Mucosa of rectum (tissue), 2 donors: ENCODE measurements around the gene PPRC1.

Experiments
- H3K27ac ChIP-seq, 2 donors: one replicate each; pipeline ENCODE4 v1.7.0; 2013; ENCODE audit warnings: inconsistent platforms in 2 of 2, low read depth in 2 of 2, low read length in 2 of 2
- H3K27me3 ChIP-seq, 2 donors: one replicate each; pipeline ENCODE4 v1.7.0; 2013; ENCODE audit warnings: low read length in 2 of 2; ENCODE audit not compliant: control insufficient read depth in 2 of 2, insufficient read depth in 2 of 2
- H3K36me3 ChIP-seq, 2 donors: one replicate each; pipeline ENCODE4 v1.7.0; 2013; ENCODE audit warnings: low read length in 2 of 2; ENCODE audit not compliant: control insufficient read depth in 2 of 2, insufficient read depth in 2 of 2
- H3K4me1 ChIP-seq, 2 donors: one replicate each; pipeline ENCODE4 v1.7.0; 2013; ENCODE audit warnings: low read length in 2 of 2, mild to moderate bottlenecking in 1 of 2; ENCODE audit not compliant: control insufficient read depth in 2 of 2, insufficient read depth in 2 of 2
- H3K4me3 ChIP-seq, 2 donors: one replicate each; pipeline ENCODE4 v1.7.0; 2013; ENCODE audit warnings: low read length in 2 of 2
- H3K9ac ChIP-seq, 2 donors: one replicate each; pipeline ENCODE4 v1.7.0; 2013; ENCODE audit warnings: low read length in 2 of 2, low read depth in 1 of 2, mild to moderate bottlenecking in 1 of 2
- H3K9me3 ChIP-seq, 2 donors: one replicate each; pipeline ENCODE4 v1.7.0; 2013; ENCODE audit warnings: low read length in 2 of 2; ENCODE audit not compliant: control insufficient read depth in 2 of 2
- donor health status: healthy.
- donor health status: Normal muscosa, but diverticular disease.

PPRC1 gene

GRCh38 chr10:102117391-102118159 is 15.3 kb upstream of the PPRC1 start:
- Histone ChIP-seq H3K4me3 (peak overlapping the region; percentile 45 to 89), H3K4me1 (peaks cover 60% of the 10 kb centered on the region in 2 donors), H3K27me3 (no peaks in the 10 kb centered on the region), H3K27ac (peak overlapping the region; percentile 50 to 71), H3K9ac (peak overlapping the region; percentile 30 to 58), H3K9me3 (no peaks in the 10 kb centered on the region), H3K36me3 (no peaks in the 10 kb centered on the region)

GRCh38 chr10:102118867-102119266 is 14.0 kb upstream of the PPRC1 start:
- no peaks in the 10 kb centered on the region for H3K27me3 ChIP-seq
- H3K4me1 ChIP-seq: peaks cover 47 to 49% of the 10 kb centered on the region in 2 donors
- H3K27ac ChIP-seq: peak overlapping the region; percentile 90 to 95
- no peaks in the 10 kb centered on the region for H3K36me3 ChIP-seq
- H3K4me3 ChIP-seq: peak overlapping the region; percentile 79 to 89
- peak overlapping the region; percentile 41 to 63 for H3K9ac ChIP-seq
- H3K9me3 ChIP-seq: no peaks in the 10 kb centered on the region

GRCh38 chr10:102119417-102120141 is 13.3 kb upstream of the PPRC1 start:
- H3K4me1 ChIP-seq: peaks cover 43 to 44% of the 10 kb centered on the region in 2 donors
- H3K27me3 ChIP-seq: no peaks in the 10 kb centered on the region
- peak overlapping the region; percentile 90 to 95 for H3K27ac ChIP-seq
- peak overlapping the region; percentile 81 to 92 for H3K9ac ChIP-seq
- no peaks in the 10 kb centered on the region for H3K9me3 ChIP-seq
- no peaks in the 10 kb centered on the region for H3K36me3 ChIP-seq
- peak overlapping the region; percentile 79 to 89 for H3K4me3 ChIP-seq

GRCh38 chr10:102120142-102120990 is 12.5 kb upstream of the PPRC1 start, which contains the start of gene LDB1:
Gene LDB1, minus strand, starts transcription at chr10:102120368. Its CDS starts 258 bp downstream, at chr10:102120110.
- Histone ChIP-seq H3K9ac (peak within 1 kb of the TSS; percentile 86 to 92), H3K4me1 (peaks cover 39 to 40% of the 10 kb centered on the region in 2 donors), H3K9me3 (no peaks in the 10 kb centered on the region), H3K27ac (peak within 1 kb of the TSS; percentile 90 to 95), H3K36me3 (no peaks in the 10 kb centered on the region), H3K27me3 (no peaks in the 10 kb centered on the region), H3K4me3 (peak within 1 kb of the TSS; percentile 79 to 89)

- Histone ChIP-seq H3K27me3 (no peaks in the 10 kb centered on the region), H3K9me3 (no peaks in the 10 kb centered on the region), H3K9ac (peak overlapping the region; percentile 86 to 92), H3K36me3 (no peaks in the 10 kb centered on the region), H3K27ac (peak overlapping the region; percentile 90 to 95), H3K4me3 (peak overlapping the region; percentile 79 to 89), H3K4me1 (peaks cover 33 to 36% of the 10 kb centered on the region in 2 donors)
These were observed 11.7 kb upstream of the PPRC1 start for GRCh38 chr10:102120991-102121738.

- H3K9ac ChIP-seq: peak overlapping the region; percentile 86 to 92
- peak overlapping the region; percentile 90 to 95 for H3K27ac ChIP-seq
- H3K36me3 ChIP-seq: no peaks in the 10 kb centered on the region
- H3K4me3 ChIP-seq: peak overlapping the region in 1 of 2 donors; percentile 89
- H3K27me3 ChIP-seq: no peaks in the 10 kb centered on the region
- peaks cover 26 to 31% of the 10 kb centered on the region in 2 donors for H3K4me1 ChIP-seq
- H3K9me3 ChIP-seq: no peaks in the 10 kb centered on the region
These were observed 11.0 kb upstream of the PPRC1 start for GRCh38 chr10:102121739-102122372.

GRCh38 chr10:102122450-102122849 is 10.4 kb upstream of the PPRC1 start:
- no peak overlapping the region for H3K27ac ChIP-seq
- H3K9ac ChIP-seq: no peak overlapping the region
- H3K9me3 ChIP-seq: no peaks in the 10 kb centered on the region

GRCh38 chr10:102123223-102123622 is 9.6 kb upstream of the PPRC1 start:
- H3K36me3 ChIP-seq: no peaks in the 10 kb centered on the region
- H3K9me3 ChIP-seq: no peaks in the 10 kb centered on the region
- no peak overlapping the region for H3K27ac ChIP-seq
- no peak overlapping the region for H3K9ac ChIP-seq
- no peaks in the 10 kb centered on the region for H3K27me3 ChIP-seq
- peaks cover 13 to 17% of the 10 kb centered on the region in 2 donors for H3K4me1 ChIP-seq
- H3K4me3 ChIP-seq: no peak overlapping the region

More at GRCh38 chr10:102122450-102122849, 10.4 kb upstream of the PPRC1 start:
- Histone ChIP-seq H3K36me3 (no peaks in the 10 kb centered on the region), H3K4me3 (no peak overlapping the region), H3K4me1 (peaks cover 20 to 25% of the 10 kb centered on the region in 2 donors), H3K27me3 (no peaks in the 10 kb centered on the region)
